NCI-H82 treated with DMSO at 0.1 percent for 48 hours (cell line): ENCODE data around the gene ADRA2B.

Source experiments
- DNase-seq: peaks from one replicate; lab custom pipeline; 2025; ENCODE audit not compliant: unreplicated experiment; lab: John Stamatoyannopoulos, UW

The ADRA2B gene

GRCh38 chr2:96138179-96139145 lies 22.1 kb upstream of the ADRA2B start, which contains the start of gene ASTL:
ASTL (minus strand) TSS chr2:96138502; CDS start chr2:96138436, 66 bp downstream.
- no peak for DNase-seq

- DNase-seq, result no peak
Observed at GRCh38 chr2:96137321-96138178, 21.2 kb upstream of the ADRA2B start.

- no peak for DNase-seq
Observed at GRCh38 chr2:96136129-96136720, 19.9 kb upstream of the ADRA2B start.

- no peak for DNase-seq
Observed at GRCh38 chr2:96135621-96136020, 19.2 kb upstream of the ADRA2B start.

- DNase-seq, result no peak
Observed at GRCh38 chr2:96135171-96135570, 18.8 kb upstream of the ADRA2B start.

GRCh38 chr2:96134421-96134820 lies 18.1 kb upstream of the ADRA2B start:
- DNase-seq, result no peak

GRCh38 chr2:96131813-96132745 lies 15.7 kb upstream of the ADRA2B start:
- no peak for DNase-seq

GRCh38 chr2:96131152-96131812 lies 14.9 kb upstream of the ADRA2B start:
- no peak for DNase-seq

GRCh38 chr2:96130483-96130882 lies 14.1 kb upstream of the ADRA2B start:
- DNase-seq, result no peak

- DNase-seq, result no peak
Observed at GRCh38 chr2:96129528-96130120, 13.3 kb upstream of the ADRA2B start.

GRCh38 chr2:96128456-96128855 lies 12.1 kb upstream of the ADRA2B start:
- DNase-seq, result no peak

GRCh38 chr2:96124406-96125265 lies 8.3 kb upstream of the ADRA2B start:
- no peak for DNase-seq

- DNase-seq, result no peak
Observed at GRCh38 chr2:96123936-96124335, 7.6 kb upstream of the ADRA2B start.

- DNase-seq, result no peak
Observed at GRCh38 chr2:96123290-96123689, 6.9 kb upstream of the ADRA2B start.

GRCh38 chr2:96122391-96122790 lies 6.0 kb upstream of the ADRA2B start:
- no peak for DNase-seq

GRCh38 chr2:96121414-96121813 lies 5.0 kb upstream of the ADRA2B start:
- no peak for DNase-seq

- DNase-seq, result no peak
Observed at GRCh38 chr2:96120991-96121390, 4.6 kb upstream of the ADRA2B start.

GRCh38 chr2:96120091-96120720 lies 3.8 kb upstream of the ADRA2B start:
- DNase-seq, result no peak
